ENCODE data around the gene TDRD7. TPM values are rescaled to one million over a fixed set of nuclear protein-coding genes. Genes with fewer than 3 reads are reported as not detected.

The TDRD7 gene
- total and polyA plus RNA-seq, 2 of the 13 experiments (the other 11 are each of a cell fraction or from before 2014, with no cell fraction given), result 9.8 to 15.5 TPM

DNA sequence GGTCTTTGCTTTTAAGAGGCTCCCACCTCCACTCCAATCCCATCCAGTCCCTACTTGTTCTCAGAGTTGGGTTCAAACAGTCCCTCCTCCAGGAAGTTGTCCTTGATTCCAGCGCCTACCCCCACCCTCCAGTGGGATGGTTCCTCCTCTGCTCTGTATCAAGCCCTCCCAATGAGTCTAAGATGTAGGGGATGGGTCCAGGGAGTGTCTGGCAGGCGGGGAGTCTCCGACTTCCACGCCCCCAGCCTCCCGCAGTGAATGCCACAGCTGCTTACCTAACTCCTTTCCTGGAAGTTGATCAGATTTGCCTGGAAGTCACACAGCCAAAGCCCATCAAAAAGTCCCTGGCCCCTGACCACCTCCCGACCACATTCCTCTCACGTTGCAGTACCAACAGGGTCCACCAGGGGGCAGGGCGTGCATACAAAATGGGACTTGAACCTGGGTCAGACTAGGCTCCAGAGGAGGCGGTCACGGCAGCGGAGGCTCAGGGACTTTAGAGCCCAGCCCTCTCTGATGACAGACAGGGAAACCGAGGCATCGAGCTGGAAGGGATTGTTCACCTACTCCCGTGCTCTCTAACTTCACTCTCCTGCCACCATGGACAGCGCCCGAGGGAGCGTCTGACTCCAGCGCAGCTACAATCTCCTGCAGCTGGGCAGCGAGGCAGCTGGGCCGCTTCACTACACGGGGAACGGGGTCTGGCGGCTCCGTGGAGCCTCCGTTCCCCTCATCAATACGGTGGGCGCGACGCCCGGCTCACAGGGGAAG lies 25.0 kb upstream of the TDRD7 start (continued):
- TF ChIP-seq, protein P1, sequence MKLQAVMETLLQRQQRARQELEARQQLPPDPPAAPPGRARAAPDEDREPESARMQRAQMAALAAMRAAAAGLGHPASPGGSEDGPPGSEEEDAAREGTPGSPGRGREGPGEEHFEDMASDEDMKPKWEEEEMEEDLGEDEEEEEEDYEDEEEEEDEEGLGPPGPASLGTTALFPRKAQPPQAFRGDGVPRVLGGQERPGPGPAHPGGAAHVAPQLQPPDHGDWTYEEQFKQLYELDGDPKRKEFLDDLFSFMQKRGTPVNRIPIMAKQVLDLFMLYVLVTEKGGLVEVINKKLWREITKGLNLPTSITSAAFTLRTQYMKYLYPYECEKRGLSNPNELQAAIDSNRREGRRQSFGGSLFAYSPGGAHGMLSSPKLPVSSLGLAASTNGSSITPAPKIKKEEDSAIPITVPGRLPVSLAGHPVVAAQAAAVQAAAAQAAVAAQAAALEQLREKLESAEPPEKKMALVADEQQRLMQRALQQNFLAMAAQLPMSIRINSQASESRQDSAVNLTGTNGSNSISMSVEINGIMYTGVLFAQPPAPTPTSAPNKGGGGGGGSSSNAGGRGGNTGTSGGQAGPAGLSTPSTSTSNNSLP (IDR thresholded peaks at IDR 0.05; ENCODE audit: low read depth, low read length), result peak; percentile 27; the same call in 1 of the 2 replicates
- peak; percentile 71 for TF ChIP-seq GATAD2A (CRISPR knock-in tag; IDR thresholded peaks at IDR 0.05)
- TF ChIP-seq ZNF850 (CRISPR knock-in tag; conservative IDR thresholded peaks at IDR 0.05), result no peak
- TF ChIP-seq DMAP1 (CRISPR knock-in tag; IDR thresholded peaks at IDR 0.05), result no peak
- TF ChIP-seq NFE2L2 (IDR thresholded peaks at IDR 0.05; ENCODE audit: low read length), result no peak
- peak; percentile 89 for TF ChIP-seq SMC3 (IDR thresholded peaks at IDR 0.05; ENCODE audit: low read length)
- TF ChIP-seq, protein P2, sequence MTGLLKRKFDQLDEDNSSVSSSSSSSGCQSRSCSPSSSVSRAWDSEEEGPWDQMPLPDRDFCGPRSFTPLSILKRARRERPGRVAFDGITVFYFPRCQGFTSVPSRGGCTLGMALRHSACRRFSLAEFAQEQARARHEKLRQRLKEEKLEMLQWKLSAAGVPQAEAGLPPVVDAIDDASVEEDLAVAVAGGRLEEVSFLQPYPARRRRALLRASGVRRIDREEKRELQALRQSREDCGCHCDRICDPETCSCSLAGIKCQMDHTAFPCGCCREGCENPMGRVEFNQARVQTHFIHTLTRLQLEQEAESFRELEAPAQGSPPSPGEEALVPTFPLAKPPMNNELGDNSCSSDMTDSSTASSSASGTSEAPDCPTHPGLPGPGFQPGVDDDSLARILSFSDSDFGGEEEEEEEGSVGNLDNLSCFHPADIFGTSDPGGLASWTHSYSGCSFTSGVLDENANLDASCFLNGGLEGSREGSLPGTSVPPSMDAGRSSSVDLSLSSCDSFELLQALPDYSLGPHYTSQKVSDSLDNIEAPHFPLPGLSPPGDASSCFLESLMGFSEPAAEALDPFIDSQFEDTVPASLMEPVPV (CRISPR knock-in tag; IDR thresholded peaks at IDR 0.05), result peak; percentile 5; the same call in 1 of the 2 replicates
- no peak for TF ChIP-seq LCORL (IDR thresholded peaks at IDR 0.05)
- TF ChIP-seq LCORL (CRISPR knock-in tag; IDR thresholded peaks at IDR 0.05), result no peak; the same call in 1 of the 2 replicates
- no peak; the same call in 1 of the 2 replicates for TF ChIP-seq NR1H2 (CRISPR knock-in tag; IDR thresholded peaks at IDR 0.05; ENCODE audit: borderline replicate concordance, low read depth)
- TF ChIP-seq NFKB2 (CRISPR knock-in tag; IDR thresholded peaks at IDR 0.05; ENCODE audit: borderline replicate concordance), result peak; percentile 76; the same call in 1 of the 2 replicates
- TF ChIP-seq, protein P3, sequence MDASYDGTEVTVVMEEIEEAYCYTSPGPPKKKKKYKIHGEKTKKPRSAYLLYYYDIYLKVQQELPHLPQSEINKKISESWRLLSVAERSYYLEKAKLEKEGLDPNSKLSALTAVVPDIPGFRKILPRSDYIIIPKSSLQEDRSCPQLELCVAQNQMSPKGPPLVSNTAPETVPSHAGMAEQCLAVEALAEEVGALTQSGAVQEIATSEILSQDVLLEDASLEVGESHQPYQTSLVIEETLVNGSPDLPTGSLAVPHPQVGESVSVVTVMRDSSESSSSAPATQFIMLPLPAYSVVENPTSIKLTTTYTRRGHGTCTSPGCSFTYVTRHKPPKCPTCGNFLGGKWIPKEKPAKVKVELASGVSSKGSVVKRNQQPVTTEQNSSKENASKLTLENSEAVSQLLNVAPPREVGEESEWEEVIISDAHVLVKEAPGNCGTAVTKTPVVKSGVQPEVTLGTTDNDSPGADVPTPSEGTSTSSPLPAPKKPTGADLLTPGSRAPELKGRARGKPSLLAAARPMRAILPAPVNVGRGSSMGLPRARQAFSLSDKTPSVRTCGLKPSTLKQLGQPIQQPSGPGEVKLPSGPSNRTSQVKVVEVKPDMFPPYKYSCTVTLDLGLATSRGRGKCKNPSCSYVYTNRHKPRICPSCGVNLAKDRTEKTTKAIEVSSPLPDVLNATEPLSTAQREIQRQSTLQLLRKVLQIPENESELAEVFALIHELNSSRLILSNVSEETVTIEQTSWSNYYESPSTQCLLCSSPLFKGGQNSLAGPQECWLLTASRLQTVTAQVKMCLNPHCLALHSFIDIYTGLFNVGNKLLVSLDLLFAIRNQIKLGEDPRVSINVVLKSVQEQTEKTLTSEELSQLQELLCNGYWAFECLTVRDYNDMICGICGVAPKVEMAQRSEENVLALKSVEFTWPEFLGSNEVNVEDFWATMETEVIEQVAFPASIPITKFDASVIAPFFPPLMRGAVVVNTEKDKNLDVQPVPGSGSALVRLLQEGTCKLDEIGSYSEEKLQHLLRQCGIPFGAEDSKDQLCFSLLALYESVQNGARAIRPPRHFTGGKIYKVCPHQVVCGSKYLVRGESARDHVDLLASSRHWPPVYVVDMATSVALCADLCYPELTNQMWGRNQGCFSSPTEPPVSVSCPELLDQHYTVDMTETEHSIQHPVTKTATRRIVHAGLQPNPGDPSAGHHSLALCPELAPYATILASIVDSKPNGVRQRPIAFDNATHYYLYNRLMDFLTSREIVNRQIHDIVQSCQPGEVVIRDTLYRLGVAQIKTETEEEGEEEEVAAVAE (CRISPR knock-in tag; IDR thresholded peaks at IDR 0.05; ENCODE audit: borderline replicate concordance), result no peak
- no peak for TF ChIP-seq SOX13 (IDR thresholded peaks at IDR 0.05)
- peak in 1 of 2 experiments; percentile 49; a peak in 2 of 4 replicates for TF ChIP-seq SOX13 (CRISPR knock-in tag; conservative IDR thresholded peaks at IDR 0.05 in 1 of 2, IDR thresholded peaks at IDR 0.05 in 1 of 2)
- TF ChIP-seq ZNF484 (CRISPR knock-in tag; IDR thresholded peaks at IDR 0.05; ENCODE audit: borderline replicate concordance, low read depth), result no peak; the same call in 1 of the 2 replicates
- TF ChIP-seq GTF2F1 (IDR thresholded peaks at IDR 0.05; ENCODE audit: low read length), result no peak
- TF ChIP-seq AGO1 (IDR thresholded peaks at IDR 0.05; ENCODE audit: low read depth, low read length, poor library complexity, severe bottlenecking), result no peak
- no peak; the same call in 1 of the 2 replicates for TF ChIP-seq ZSCAN21 (CRISPR knock-in tag; IDR thresholded peaks at IDR 0.05; ENCODE audit: borderline replicate concordance)
- TF ChIP-seq IRF2 (CRISPR knock-in tag; IDR thresholded peaks at IDR 0.05), result peak; percentile 61; the same call in 1 of the 2 replicates
- TF ChIP-seq KMT2A (CRISPR knock-in tag; IDR thresholded peaks at IDR 0.05), result no peak; the same call in 1 of the 2 replicates
- TF ChIP-seq, protein P4, sequence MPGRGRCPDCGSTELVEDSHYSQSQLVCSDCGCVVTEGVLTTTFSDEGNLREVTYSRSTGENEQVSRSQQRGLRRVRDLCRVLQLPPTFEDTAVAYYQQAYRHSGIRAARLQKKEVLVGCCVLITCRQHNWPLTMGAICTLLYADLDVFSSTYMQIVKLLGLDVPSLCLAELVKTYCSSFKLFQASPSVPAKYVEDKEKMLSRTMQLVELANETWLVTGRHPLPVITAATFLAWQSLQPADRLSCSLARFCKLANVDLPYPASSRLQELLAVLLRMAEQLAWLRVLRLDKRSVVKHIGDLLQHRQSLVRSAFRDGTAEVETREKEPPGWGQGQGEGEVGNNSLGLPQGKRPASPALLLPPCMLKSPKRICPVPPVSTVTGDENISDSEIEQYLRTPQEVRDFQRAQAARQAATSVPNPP (CRISPR knock-in tag; IDR thresholded peaks at IDR 0.05), result no peak

Measured in HepG2 (cell line).